ENCODE data around the gene GPHN.

The GPHN gene

DNA sequence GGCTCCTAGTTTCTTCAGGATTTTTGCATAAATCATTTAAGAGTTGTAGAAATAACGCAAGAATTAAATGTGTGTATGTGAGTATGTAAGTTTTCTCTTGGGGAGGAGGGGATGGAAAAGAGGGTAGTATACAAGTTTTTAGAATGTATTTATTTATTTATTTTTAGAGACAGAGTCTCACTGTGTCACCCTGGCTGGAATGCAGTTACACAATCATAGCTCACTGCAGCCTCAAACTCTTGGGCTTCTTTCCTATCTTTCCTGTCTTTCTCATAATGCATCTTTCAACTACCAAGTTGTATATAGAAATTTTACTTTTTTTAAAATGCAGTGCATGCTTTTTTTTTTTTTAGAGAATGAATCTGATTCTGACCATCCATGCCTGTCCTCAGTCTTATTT is 412.2 kb downstream of the GPHN start:
- no peaks in the 10 kb centered on the region for H3K27me3 ChIP-seq (ENCODE audit: control insufficient read depth in 1 of 2, insufficient read depth in 2 of 2, low read length in 2 of 2)
- H3K27ac ChIP-seq (ENCODE audit: low read length): no peak overlapping the region
- H3K4me3 ChIP-seq (ENCODE audit: low read length in 2 of 2): no peak overlapping the region
- peaks cover 5 to 9% of the 10 kb centered on the region in 2 donors for H3K36me3 ChIP-seq (ENCODE audit: control insufficient read depth in 2 of 2, insufficient read depth in 2 of 2, low read length in 2 of 2)
- H3K9ac ChIP-seq (ENCODE audit: low read length in 2 of 2): no peak overlapping the region
- H3K9me3 ChIP-seq (ENCODE audit: control insufficient read depth in 2 of 2, low read length in 2 of 2): no peaks in the 10 kb centered on the region
- no peaks in the 10 kb centered on the region for H3K4me1 ChIP-seq (ENCODE audit: control insufficient read depth, insufficient read depth, low read length)

DNA sequence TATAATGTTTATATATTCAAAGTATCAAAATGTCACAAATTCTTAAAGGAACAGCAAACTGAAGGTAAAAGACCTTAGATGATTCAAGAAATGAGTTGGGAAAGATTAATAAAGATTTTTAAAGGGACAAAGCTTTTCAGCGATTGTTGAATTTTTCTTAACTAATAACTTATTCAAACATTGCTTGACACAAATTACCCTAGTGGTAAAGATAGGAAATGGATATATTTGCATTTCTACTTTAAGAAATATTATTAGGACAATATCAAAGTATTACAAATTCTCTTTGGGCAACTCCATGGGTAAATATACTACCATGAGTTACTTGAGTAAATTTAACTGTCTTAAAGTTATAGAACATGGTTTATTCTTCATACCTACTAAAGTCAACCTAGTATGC is 415.3 kb downstream of the GPHN start:
- peaks cover 5 to 9% of the 10 kb centered on the region in 2 donors for H3K36me3 ChIP-seq (ENCODE audit: control insufficient read depth in 2 of 2, insufficient read depth in 2 of 2, low read length in 2 of 2)
- no peak overlapping the region for H3K4me3 ChIP-seq (ENCODE audit: low read length in 2 of 2)
- no peak overlapping the region for H3K9ac ChIP-seq (ENCODE audit: low read length in 2 of 2)
- H3K9me3 ChIP-seq (ENCODE audit: control insufficient read depth in 2 of 2, low read length in 2 of 2): no peaks in the 10 kb centered on the region
- H3K4me1 ChIP-seq (ENCODE audit: control insufficient read depth, insufficient read depth, low read length): no peaks in the 10 kb centered on the region
- no peak overlapping the region for H3K27ac ChIP-seq (ENCODE audit: low read length)
- H3K27me3 ChIP-seq (ENCODE audit: control insufficient read depth in 1 of 2, insufficient read depth in 2 of 2, low read length in 2 of 2): no peaks in the 10 kb centered on the region

DNA sequence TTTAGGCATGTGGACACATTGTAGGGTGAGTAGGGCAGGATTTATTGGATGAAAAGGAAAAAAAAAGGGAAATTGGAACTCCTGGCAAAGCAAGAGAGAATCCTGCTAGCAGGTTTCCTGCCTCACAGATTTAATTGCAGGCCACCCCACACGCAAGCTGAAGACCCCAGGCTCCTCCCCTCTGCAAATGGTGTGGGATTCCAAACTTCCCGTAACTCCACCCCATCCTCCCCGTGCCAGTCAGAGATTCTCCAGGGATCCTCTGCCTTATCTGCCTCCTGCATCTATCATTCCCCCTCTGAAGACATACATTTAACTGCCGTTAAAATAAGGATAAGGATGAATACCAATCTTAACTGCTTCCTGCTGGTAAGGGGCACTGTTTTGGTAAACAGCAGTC is 431.5 kb downstream of the GPHN start:
- H3K4me3 ChIP-seq (ENCODE audit: low read length in 2 of 2): no peak overlapping the region
- no peak overlapping the region for H3K27ac ChIP-seq (ENCODE audit: low read length)
- peaks cover 11 to 20% of the 10 kb centered on the region in 2 donors for H3K9me3 ChIP-seq (ENCODE audit: control insufficient read depth in 2 of 2, low read length in 2 of 2)
- peaks cover 0 to 15% of the 10 kb centered on the region in 2 donors for H3K36me3 ChIP-seq (ENCODE audit: control insufficient read depth in 2 of 2, insufficient read depth in 2 of 2, low read length in 2 of 2)
- H3K9ac ChIP-seq (ENCODE audit: low read length in 2 of 2): no peak overlapping the region
- H3K4me1 ChIP-seq (ENCODE audit: control insufficient read depth, insufficient read depth, low read length): no peaks in the 10 kb centered on the region
- no peaks in the 10 kb centered on the region for H3K27me3 ChIP-seq (ENCODE audit: control insufficient read depth in 1 of 2, insufficient read depth in 2 of 2, low read length in 2 of 2)

GRCh38 chr14:66944872-66945271 is 436.9 kb downstream of the GPHN start:
- Histone ChIP-seq H3K9me3 (ENCODE audit: control insufficient read depth in 2 of 2, low read length in 2 of 2) (peaks cover 24 to 29% of the 10 kb centered on the region in 2 donors), H3K9ac (ENCODE audit: low read length in 2 of 2) (no peak overlapping the region), H3K36me3 (ENCODE audit: control insufficient read depth in 2 of 2, insufficient read depth in 2 of 2, low read length in 2 of 2) (peaks cover 9 to 14% of the 10 kb centered on the region in 2 donors), H3K4me3 (ENCODE audit: low read length in 2 of 2) (no peak overlapping the region), H3K4me1 (ENCODE audit: control insufficient read depth, insufficient read depth, low read length) (no peaks in the 10 kb centered on the region), H3K27ac (ENCODE audit: low read length) (no peak overlapping the region), H3K27me3 (ENCODE audit: control insufficient read depth in 1 of 2, insufficient read depth in 2 of 2, low read length in 2 of 2) (no peaks in the 10 kb centered on the region)

DNA sequence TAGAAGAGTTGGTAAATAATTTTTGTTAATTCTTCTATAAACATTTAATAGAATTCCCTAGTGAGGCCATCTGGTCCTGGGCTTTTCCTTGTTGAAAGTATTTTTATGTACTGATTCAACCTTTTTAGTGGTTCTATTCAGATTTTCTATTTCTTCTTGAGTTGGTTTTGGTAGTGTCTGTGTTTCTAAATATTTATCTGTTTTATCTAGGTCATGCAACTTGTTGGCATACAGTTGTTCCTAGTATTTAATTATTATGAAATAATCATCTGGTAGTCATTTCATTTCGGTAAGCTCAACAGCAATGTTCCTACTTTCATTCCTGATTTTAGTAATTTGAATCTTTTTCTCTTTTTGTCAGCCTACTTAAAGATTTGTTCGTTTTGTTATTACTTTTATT is 447.2 kb downstream of the GPHN start:
- Histone ChIP-seq H3K9ac (ENCODE audit: low read length in 2 of 2) (no peak overlapping the region), H3K4me3 (ENCODE audit: low read length in 2 of 2) (no peak overlapping the region), H3K27me3 (ENCODE audit: control insufficient read depth in 1 of 2, insufficient read depth in 2 of 2, low read length in 2 of 2) (no peaks in the 10 kb centered on the region), H3K4me1 (ENCODE audit: control insufficient read depth, insufficient read depth, low read length) (no peaks in the 10 kb centered on the region), H3K36me3 (ENCODE audit: control insufficient read depth in 2 of 2, insufficient read depth in 2 of 2, low read length in 2 of 2) (peaks cover 0 to 3% of the 10 kb centered on the region in 2 donors), H3K27ac (ENCODE audit: low read length) (no peak overlapping the region), H3K9me3 (ENCODE audit: control insufficient read depth in 2 of 2, low read length in 2 of 2) (peaks cover 0 to 5% of the 10 kb centered on the region in 2 donors)

DNA sequence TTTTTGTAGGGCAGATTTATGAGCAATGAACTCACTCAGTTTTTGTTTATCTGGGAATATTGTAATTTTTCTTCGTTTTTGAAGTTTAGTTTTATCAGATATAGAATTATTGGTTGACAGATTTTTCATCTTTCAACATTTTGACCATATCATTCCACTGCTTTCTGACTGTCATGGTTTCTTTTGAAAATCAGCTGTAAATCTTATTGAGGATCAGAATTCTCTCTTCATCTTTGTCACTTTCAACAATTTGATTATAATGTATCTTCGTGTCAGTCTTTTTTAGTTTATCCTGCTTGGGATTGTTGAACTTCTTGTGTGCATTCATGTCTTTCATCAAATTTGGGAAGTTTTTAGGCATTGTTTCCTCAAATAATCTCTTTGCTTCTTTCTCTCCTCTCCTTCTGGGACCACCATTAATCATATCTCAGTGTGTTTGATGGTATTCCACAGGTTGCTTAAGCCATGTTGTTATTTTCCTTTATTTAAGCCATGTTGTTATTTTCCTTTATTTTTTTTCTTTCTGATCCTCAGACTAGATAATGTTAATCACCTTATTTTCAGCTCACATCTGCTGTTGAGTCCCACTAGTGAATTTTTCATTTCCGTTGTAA is 451.6 kb downstream of the GPHN start:
- no peaks in the 10 kb centered on the region for H3K27me3 ChIP-seq (ENCODE audit: control insufficient read depth in 1 of 2, insufficient read depth in 2 of 2, low read length in 2 of 2)
- peaks cover 0 to 3% of the 10 kb centered on the region in 2 donors for H3K36me3 ChIP-seq (ENCODE audit: control insufficient read depth in 2 of 2, insufficient read depth in 2 of 2, low read length in 2 of 2)
- H3K4me3 ChIP-seq (ENCODE audit: low read length in 2 of 2): no peak overlapping the region
- H3K9me3 ChIP-seq (ENCODE audit: control insufficient read depth in 2 of 2, low read length in 2 of 2): peaks cover 0 to 5% of the 10 kb centered on the region in 2 donors
- H3K27ac ChIP-seq (ENCODE audit: low read length): no peak overlapping the region
- H3K4me1 ChIP-seq (ENCODE audit: control insufficient read depth, insufficient read depth, low read length): no peaks in the 10 kb centered on the region
- H3K9ac ChIP-seq (ENCODE audit: low read length in 2 of 2): no peak overlapping the region

DNA sequence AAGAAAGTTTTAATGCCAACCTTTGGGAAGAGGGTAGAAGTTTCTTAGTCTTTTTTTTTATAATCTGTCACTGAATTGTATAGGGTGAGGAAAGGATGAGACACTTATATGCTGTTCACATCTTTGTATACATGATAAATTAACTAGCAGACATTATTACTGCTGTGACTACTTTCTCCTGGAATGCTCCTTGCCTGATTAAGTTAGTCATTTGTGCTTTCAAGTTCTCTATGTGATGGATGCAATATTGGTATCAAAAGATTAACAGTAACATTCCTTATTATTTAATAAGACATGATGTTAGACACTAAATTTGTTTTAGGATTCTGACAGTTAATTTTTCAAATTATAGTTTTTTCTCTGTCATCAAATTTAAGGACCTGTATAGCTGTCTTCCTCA is 457.9 kb downstream of the GPHN start:
- Histone ChIP-seq H3K27ac (ENCODE audit: low read length) (no peak overlapping the region), H3K9me3 (ENCODE audit: control insufficient read depth in 2 of 2, low read length in 2 of 2) (no peaks in the 10 kb centered on the region), H3K36me3 (ENCODE audit: control insufficient read depth in 2 of 2, insufficient read depth in 2 of 2, low read length in 2 of 2) (no peaks in the 10 kb centered on the region), H3K9ac (ENCODE audit: low read length in 2 of 2) (no peak overlapping the region), H3K27me3 (ENCODE audit: control insufficient read depth in 1 of 2, insufficient read depth in 2 of 2, low read length in 2 of 2) (no peaks in the 10 kb centered on the region), H3K4me3 (ENCODE audit: low read length in 2 of 2) (no peak overlapping the region), H3K4me1 (ENCODE audit: control insufficient read depth, insufficient read depth, low read length) (no peaks in the 10 kb centered on the region)

GRCh38 chr14:66972469-66972868 is 464.5 kb downstream of the GPHN start:
- no peaks in the 10 kb centered on the region for H3K4me1 ChIP-seq (ENCODE audit: control insufficient read depth, insufficient read depth, low read length)
- no peaks in the 10 kb centered on the region for H3K9me3 ChIP-seq (ENCODE audit: control insufficient read depth in 2 of 2, low read length in 2 of 2)
- no peaks in the 10 kb centered on the region for H3K27me3 ChIP-seq (ENCODE audit: control insufficient read depth in 1 of 2, insufficient read depth in 2 of 2, low read length in 2 of 2)
- no peak overlapping the region for H3K9ac ChIP-seq (ENCODE audit: low read length in 2 of 2)
- no peak overlapping the region for H3K4me3 ChIP-seq (ENCODE audit: low read length in 2 of 2)
- H3K36me3 ChIP-seq (ENCODE audit: control insufficient read depth in 2 of 2, insufficient read depth in 2 of 2, low read length in 2 of 2): no peaks in the 10 kb centered on the region
- H3K27ac ChIP-seq (ENCODE audit: low read length): no peak overlapping the region

DNA sequence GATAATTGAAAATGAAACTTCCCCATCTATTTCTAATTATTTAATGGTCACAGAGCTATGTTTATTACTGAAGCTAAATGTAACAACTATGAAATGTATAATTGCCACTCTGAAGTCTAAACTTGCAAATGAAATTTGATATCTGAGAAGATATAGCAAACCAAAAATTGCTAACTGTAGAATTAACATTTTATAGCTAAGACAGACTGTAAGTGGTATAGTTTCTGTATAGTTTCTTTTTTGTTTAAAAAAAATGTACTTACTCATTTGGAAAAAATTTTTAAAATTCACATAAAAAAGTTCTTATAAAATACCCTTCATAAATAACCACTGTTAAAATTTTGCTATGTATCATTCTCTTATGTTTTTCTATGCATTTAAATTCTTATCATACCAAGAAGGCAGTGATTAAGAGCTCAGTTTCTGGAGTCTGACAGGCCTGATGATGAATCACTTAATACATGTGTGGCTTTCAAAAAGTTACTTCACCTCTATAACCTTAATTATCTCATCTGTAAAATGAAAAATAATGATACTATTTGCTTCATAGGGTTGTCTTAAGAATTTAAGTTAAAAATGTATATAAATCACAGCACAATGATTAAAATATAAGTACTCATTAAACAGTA is 466.6 kb downstream of the GPHN start:
- Histone ChIP-seq H3K27me3 (ENCODE audit: control insufficient read depth in 1 of 2, insufficient read depth in 2 of 2, low read length in 2 of 2) (no peaks in the 10 kb centered on the region), H3K4me3 (ENCODE audit: low read length in 2 of 2) (no peak overlapping the region), H3K27ac (ENCODE audit: low read length) (no peak overlapping the region), H3K9ac (ENCODE audit: low read length in 2 of 2) (no peak overlapping the region), H3K9me3 (ENCODE audit: control insufficient read depth in 2 of 2, low read length in 2 of 2) (no peaks in the 10 kb centered on the region), H3K4me1 (ENCODE audit: control insufficient read depth, insufficient read depth, low read length) (no peaks in the 10 kb centered on the region), H3K36me3 (ENCODE audit: control insufficient read depth in 2 of 2, insufficient read depth in 2 of 2, low read length in 2 of 2) (no peaks in the 10 kb centered on the region)

DNA sequence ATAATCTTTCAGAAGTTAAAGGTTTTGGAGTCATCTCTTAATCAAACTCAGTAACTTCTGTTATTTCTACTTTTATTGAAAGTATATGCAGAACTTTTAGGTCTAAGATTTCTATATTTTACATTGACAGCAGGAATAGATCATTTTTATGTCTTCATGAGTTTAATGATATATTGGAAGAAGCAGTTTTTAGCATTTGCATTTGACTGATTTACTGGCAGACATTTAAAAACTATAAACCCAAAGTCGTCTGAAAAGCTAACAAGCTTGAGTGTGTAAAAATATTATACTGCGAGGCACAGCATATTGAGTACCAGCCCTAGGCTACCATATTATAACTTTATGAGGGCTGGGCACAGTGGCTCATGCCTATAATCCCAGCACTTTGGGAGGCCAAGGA is 467.3 kb downstream of the GPHN start:
- no peak overlapping the region for H3K4me3 ChIP-seq (ENCODE audit: low read length in 2 of 2)
- no peaks in the 10 kb centered on the region for H3K4me1 ChIP-seq (ENCODE audit: control insufficient read depth, insufficient read depth, low read length)
- H3K27me3 ChIP-seq (ENCODE audit: control insufficient read depth in 1 of 2, insufficient read depth in 2 of 2, low read length in 2 of 2): no peaks in the 10 kb centered on the region
- no peak overlapping the region for H3K9ac ChIP-seq (ENCODE audit: low read length in 2 of 2)
- no peak overlapping the region for H3K27ac ChIP-seq (ENCODE audit: low read length)
- H3K36me3 ChIP-seq (ENCODE audit: control insufficient read depth in 2 of 2, insufficient read depth in 2 of 2, low read length in 2 of 2): no peaks in the 10 kb centered on the region
- no peaks in the 10 kb centered on the region for H3K9me3 ChIP-seq (ENCODE audit: control insufficient read depth in 2 of 2, low read length in 2 of 2)

All from stomach smooth muscle (tissue), 2 donors.